H9 (cell line): ENCODE measurements around the gene FOXD1. TPM values are rescaled to one million over a fixed set of nuclear protein-coding genes. Genes with fewer than 3 reads are reported as not detected.

Source experiments
- DNase-seq: peaks from one replicate; pipeline ENCODE4 v3.0.0-alpha.2; 2017
- H2AFZ ChIP-seq: one replicate; pipeline ENCODE4 v1.6.1; 2013; ENCODE audit warnings: mild to moderate bottlenecking, low read length, control low read depth, moderate library complexity
- H2AK5ac ChIP-seq: 2 replicates; pipeline ENCODE4 v1.6.1; 2013; ENCODE audit warnings: low read length, control low read depth, mixed read lengths; ENCODE audit not compliant: insufficient read length
- H2BK120ac ChIP-seq: one replicate; pipeline ENCODE4 v1.6.1; 2013; ENCODE audit warnings: low read depth, mild to moderate bottlenecking, low read length, control low read depth, inconsistent platforms; ENCODE audit not compliant: poor library complexity, severe bottlenecking
- H2BK12ac ChIP-seq: 2 replicates; pipeline ENCODE4 v1.6.1; 2013; ENCODE audit warnings: low read length, control low read depth, mixed read lengths, low read depth; ENCODE audit not compliant: insufficient read length
- H2BK15ac ChIP-seq: 2 replicates; pipeline ENCODE4 v1.6.1; 2013; ENCODE audit warnings: low read depth, low read length, control low read depth
- H2BK20ac ChIP-seq: one replicate; pipeline ENCODE4 v1.6.1; 2013; ENCODE audit warnings: low read depth, mild to moderate bottlenecking, low read length, control low read depth, inconsistent platforms; ENCODE audit not compliant: poor library complexity, severe bottlenecking
- H2BK5ac ChIP-seq: 2 replicates; pipeline ENCODE4 v1.6.1; 2013; ENCODE audit warnings: low read length, control low read depth, mixed read lengths; ENCODE audit not compliant: insufficient read length
- H3K14ac ChIP-seq: 2 replicates; pipeline ENCODE4 v1.6.1; 2013; ENCODE audit warnings: low read length, control low read depth; ENCODE audit not compliant: insufficient read depth
- H3K18ac ChIP-seq: 2 replicates; pipeline ENCODE4 v1.6.1; 2013; ENCODE audit warnings: low read depth, mild to moderate bottlenecking, mixed read lengths, low read length, control low read depth; ENCODE audit not compliant: insufficient read length
- H3K23ac ChIP-seq: 2 replicates; pipeline ENCODE4 v1.6.1; 2013; ENCODE audit warnings: low read length, control low read depth, mixed read lengths, low read depth; ENCODE audit not compliant: insufficient read length
- H3K23me2 ChIP-seq: 2 replicates; pipeline ENCODE4 v1.6.1; 2013; ENCODE audit warnings: low read depth, mild to moderate bottlenecking, mixed read lengths, low read length, control low read depth; ENCODE audit not compliant: insufficient read length, poor library complexity, severe bottlenecking
- H3K27ac ChIP-seq: 2 replicates; pipeline ENCODE4 v1.5.1; 2013; ENCODE audit warnings: low read length, control low read depth, mixed read lengths, low read depth; ENCODE audit not compliant: insufficient read length
- H3K27me3 ChIP-seq: 2 replicates; pipeline ENCODE4 v1.6.1; 2013; ENCODE audit warnings: low read length, control low read depth, inconsistent platforms; ENCODE audit not compliant: insufficient read depth
- H3K4ac ChIP-seq: 2 replicates; pipeline ENCODE4 v1.6.1; 2013; ENCODE audit warnings: low read depth, mild to moderate bottlenecking, control low read depth, inconsistent platforms, low read length, moderate library complexity
- H3K4me1 ChIP-seq: 2 replicates; pipeline ENCODE4 v1.6.1; 2013; ENCODE audit warnings: low read length, control low read depth, inconsistent platforms; ENCODE audit not compliant: insufficient read depth
- H3K4me2 ChIP-seq: 2 replicates; pipeline ENCODE4 v1.6.1; 2013; ENCODE audit warnings: low read length, control low read depth, mixed read lengths; ENCODE audit not compliant: insufficient read length, insufficient read depth
- H3K56ac ChIP-seq: 2 replicates; pipeline ENCODE4 v1.6.1; 2013; ENCODE audit warnings: low read depth, mild to moderate bottlenecking, mixed read lengths, low read length, control low read depth; ENCODE audit not compliant: insufficient read length
- H3K79me1 ChIP-seq: 2 replicates; pipeline ENCODE4 v1.6.1; 2013; ENCODE audit warnings: low read depth, mild to moderate bottlenecking, moderate library complexity, low read length, control low read depth, inconsistent platforms; ENCODE audit not compliant: insufficient read depth, poor library complexity, severe bottlenecking
- H3K79me2 ChIP-seq: 2 replicates; pipeline ENCODE4 v1.6.1; 2013; ENCODE audit warnings: low read length, control low read depth, inconsistent platforms; ENCODE audit not compliant: insufficient read depth
- H3K9ac ChIP-seq: 2 replicates; pipeline ENCODE4 v1.6.1; 2013; ENCODE audit warnings: low read length, control low read depth, mixed read lengths; ENCODE audit not compliant: insufficient read length; ENCODE audit errors: extremely low read depth
- H3K9me3 ChIP-seq: one replicate; pipeline ENCODE4 v1.6.1; 2013; ENCODE audit warnings: low read depth, low read length, inconsistent platforms; ENCODE audit not compliant: control insufficient read depth
- H3T11ph ChIP-seq: one replicate; pipeline ENCODE4 v1.6.1; 2013; ENCODE audit warnings: mild to moderate bottlenecking, low read length, control low read depth, inconsistent platforms
- H4K20me1 ChIP-seq: one replicate; pipeline ENCODE4 v1.6.1; 2013; ENCODE audit not compliant: control insufficient read depth, insufficient read length, insufficient read depth
- H4K5ac ChIP-seq: 2 replicates; pipeline ENCODE4 v1.6.1; 2013; ENCODE audit warnings: low read depth, mild to moderate bottlenecking, mixed read lengths, low read length, control low read depth; ENCODE audit not compliant: insufficient read length
- H4K8ac ChIP-seq: replicated peaks from 2 replicates; pipeline ENCODE4 v1.6.1; 2013; ENCODE audit warnings: low read length, control low read depth, mixed read lengths, low read depth; ENCODE audit not compliant: insufficient read length
- H4K91ac ChIP-seq: 2 replicates; pipeline ENCODE4 v1.6.1; 2013; ENCODE audit warnings: low read depth, mild to moderate bottlenecking, moderate library complexity, mixed read lengths, low read length, control low read depth; ENCODE audit not compliant: insufficient read length
- H3K27ac Mint-ChIP-seq, 3 experiments: 2 replicates in 2 of 3; 3 replicates in 1 of 3; pipeline ENCODE4 v1.8.0; 2020 to 2021; ENCODE audit warnings: mixed read lengths in 3 of 3, mild to moderate bottlenecking in 1 of 3, moderate library complexity in 1 of 3
- H3K27me3 Mint-ChIP-seq: 2 replicates; pipeline ENCODE4 v1.8.0; 2021; ENCODE audit warnings: low read depth, mild to moderate bottlenecking, moderate library complexity, mixed read lengths
- H3K36me3 Mint-ChIP-seq, 3 experiments: 2 replicates in 2 of 3; 3 replicates in 1 of 3; pipeline ENCODE4 v1.8.0; 2020 to 2021; ENCODE audit warnings: low read depth in 3 of 3, mixed read lengths in 3 of 3; ENCODE audit not compliant: insufficient read depth in 1 of 3
- H3K4me1 Mint-ChIP-seq, 2 experiments: 2 replicates each; pipeline ENCODE4 v1.8.0; 2020; ENCODE audit warnings: mixed read lengths in 2 of 2
- H3K4me3 Mint-ChIP-seq, 2 experiments: 2 replicates in 1 of 2; 3 replicates in 1 of 2; pipeline ENCODE4 v1.8.0; 2020 to 2021; ENCODE audit warnings: mild to moderate bottlenecking in 2 of 2, mixed read lengths in 2 of 2, moderate library complexity in 1 of 2
- H3K9me3 Mint-ChIP-seq, 2 experiments: 2 replicates in 1 of 2; 3 replicates in 1 of 2; pipeline ENCODE4 v1.8.0; 2020; ENCODE audit warnings: mild to moderate bottlenecking in 2 of 2, mixed read lengths in 2 of 2, moderate library complexity in 1 of 2
- CTCF ChIP-seq: fragments of 200-600 bp; sonication (generic); conservative IDR thresholded peaks from 3 replicates; pipeline ENCODE4 v1.8.0; 2021; ENCODE audit warnings: antibody characterized with exemption, mild to moderate bottlenecking
- WGBS: extraction: QIAGEN DNeasy Blood & Tissue Kit; methylation state at CpG from one replicate; pipeline ENCODE4 v1.1.7; 2013; ENCODE audit warnings: missing lambda C conversion rate, low lambda C conversion rate, mixed read lengths; ENCODE audit not compliant: insufficient read length; ENCODE audit errors: extremely low coverage; 5-methylcytosine and 5-hydroxymethylcytosine counted together
- long read RNA-seq: library from polyadenylated mRNA; unstranded; transcript quantifications from one replicate; pipeline ENCODE4 v2.0.0, GENCODE V29; 2020
- total RNA-seq: library from RNA; stranded (reverse); gene quantifications from 2 replicates; pipeline ENCODE4 v1.2.1, GENCODE V29; 2021

The FOXD1 gene
- total RNA-seq, result 0.20 and 0.31 TPM in 2 replicates
- long read RNA-seq, result 0 reads

DNA sequence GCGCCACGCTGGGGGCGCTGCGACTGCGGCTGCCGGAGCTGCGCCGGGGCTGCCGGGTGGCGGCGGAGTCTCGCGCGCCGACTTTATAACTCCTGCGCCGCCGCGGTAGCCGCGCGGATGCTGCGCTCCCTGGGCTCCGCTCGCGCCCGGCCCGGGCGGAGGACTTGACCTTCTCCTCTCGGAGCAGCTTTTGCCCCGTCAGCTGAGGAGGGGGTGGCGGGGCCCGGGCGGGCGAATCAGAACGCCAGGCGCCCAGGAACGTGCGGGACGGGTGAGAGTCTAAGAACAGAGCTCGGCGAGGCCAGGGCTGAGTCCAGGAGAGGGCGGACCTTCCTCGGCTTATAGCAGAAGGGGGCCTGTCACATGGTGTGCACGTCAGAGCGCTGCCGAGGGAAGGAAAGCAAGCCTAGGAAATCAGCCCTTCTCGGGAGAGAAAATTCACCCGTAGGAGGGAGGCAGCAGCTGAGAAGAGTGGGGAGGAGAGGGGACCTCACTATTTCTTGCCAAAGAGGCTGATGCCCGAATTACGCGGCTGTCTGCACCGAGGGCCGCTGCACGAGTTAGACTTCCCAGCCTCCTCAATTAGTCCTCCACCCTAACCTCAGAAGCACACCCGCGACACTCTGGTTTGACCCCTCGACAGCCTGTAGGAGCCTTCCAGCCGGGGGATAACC is at the start of gene FOXD1:
TSS of gene FOXD1 (minus strand) at position 315 of the 674 bp plus-strand sequence. CDS start 415 bp downstream, outside the sequence.
- Mint-ChIP-seq H3K36me3 (peaks cover 0 to 3% (median 0%) of the 10 kb centered on the region in 3 experiments; a peak in 2 of 7 replicates), H3K27ac (no peak within 1 kb of the TSS), H3K27me3 (peaks cover 91% of the 10 kb centered on the region), H3K4me3 (peak within 1 kb of the TSS; percentile 61 to 81), H3K4me1 (peaks cover 27 to 40% of the 10 kb centered on the region in 2 experiments), H3K9me3 (peaks cover 0 to 13% of the 10 kb centered on the region in 2 experiments; a peak in 1 of 5 replicates)
- H3K79me2 ChIP-seq, result no peaks in the 10 kb centered on the region
- H2BK20ac ChIP-seq, result no peak within 1 kb of the TSS
- no peak within 1 kb of the TSS for H2BK15ac ChIP-seq
- H2AFZ ChIP-seq, result no peak within 1 kb of the TSS
- H3K4ac ChIP-seq, result no peak within 1 kb of the TSS
- DNase-seq, result peak; percentile 93
- H3K79me1 ChIP-seq, result no peaks in the 10 kb centered on the region
- H4K5ac ChIP-seq, result no peak within 1 kb of the TSS
- H2AK5ac ChIP-seq, result no peak within 1 kb of the TSS
- no peak within 1 kb of the TSS for H3K18ac ChIP-seq
- no peak within 1 kb of the TSS for H3K14ac ChIP-seq
- no peaks in the 10 kb centered on the region for H3K4me1 ChIP-seq
- no peak within 1 kb of the TSS for H4K8ac ChIP-seq
- H3K9ac ChIP-seq, result no peak within 1 kb of the TSS
- no peak within 1 kb of the TSS for H2BK120ac ChIP-seq
- peak within 1 kb of the TSS; percentile 72 for H3K4me2 ChIP-seq
- H3K27me3 ChIP-seq, result peaks cover 81% of the 10 kb centered on the region
- H3K9me3 ChIP-seq, result no peaks in the 10 kb centered on the region
- no peak within 1 kb of the TSS for H3K23ac ChIP-seq
- H2BK5ac ChIP-seq, result no peak within 1 kb of the TSS
- H3K56ac ChIP-seq, result no peak within 1 kb of the TSS
- no peak within 1 kb of the TSS for H3T11ph ChIP-seq
- H2BK12ac ChIP-seq, result no peak within 1 kb of the TSS
- no peaks in the 10 kb centered on the region for H4K20me1 ChIP-seq
- peaks cover 20% of the 10 kb centered on the region for H3K23me2 ChIP-seq
- no peak for TF ChIP-seq CTCF
- H4K91ac ChIP-seq, result no peak within 1 kb of the TSS
- no CpG with 5 or more reads among the region's 59 CpGs for WGBS
- no peak within 1 kb of the TSS for H3K27ac ChIP-seq
